GM12878 (cell line): ENCODE results near the gene PRR5. TPM values are rescaled to one million over a fixed set of nuclear protein-coding genes. Genes with fewer than 3 reads are reported as not detected.

Source experiments
- ATAC-seq: fragments of 200-7000 bp; cut with Tn5 transposase; 3 replicates; pipeline ENCODE4 v1.9.1; 2020; ENCODE audit warnings: mild to moderate bottlenecking, moderate library complexity
- BruUV-seq: library from RNA; stranded (reverse); fragments of 400-500 nt; replicated peaks from 2 replicates; lab custom pipeline; 2021; lab: Mats Ljungman, UMichigan
- CTCF ChIA-PET: fragments of 300-600 bp; sonication (Branson Sonifier 250); formaldehyde crosslinking; extraction: SDS; loops from one replicate; lab custom pipeline; 2021; ENCODE audit warnings: inconsistent platforms; lab: Yijun Ruan, JAX
- POLR2A ChIA-PET: fragments of 350-600 bp; formaldehyde crosslinking; extraction: SDS; loops from one replicate; lab custom pipeline; 2021; ENCODE audit warnings: inconsistent platforms; lab: Charles Lee
- RAD21 ChIA-PET: fragments of 300-600 bp; sonication (Branson Sonifier 250); formaldehyde crosslinking; loops from one replicate; lab custom pipeline; 2023; ENCODE audit warnings: antibody characterized with exemption; ENCODE audit not compliant: unreplicated experiment; lab: Charles Lee
- SMC1A ChIA-PET: fragments of 300-600 bp; sonication (Branson Sonifier 250); formaldehyde crosslinking; loops from one replicate; lab custom pipeline; 2023; ENCODE audit not compliant: unreplicated experiment, uncharacterized antibody; lab: Charles Lee
- DNase-seq: peaks from one replicate; pipeline ENCODE4 v3.0.0-alpha.2; 2011; ENCODE audit warnings: low read depth, low spot score
- FAIRE-seq: peaks from 3 replicates; lab custom pipeline; 2011; peaks lifted over from hg19 to GRCh38; lab: Jason Lieb, UNC
- H2AFZ ChIP-seq: 2 replicates; pipeline ENCODE4 v1.6.0; 2011; ENCODE audit warnings: low read depth, low read length, control low read depth; ENCODE audit not compliant: control insufficient read depth
- H3K27ac ChIP-seq: 2 replicates; pipeline ENCODE4 v1.5.1; 2011; ENCODE audit warnings: control low read depth; ENCODE audit not compliant: control insufficient read depth, insufficient read depth
- H3K27me3 ChIP-seq, 2 experiments: replicated peaks in 1 of 2; 2 replicates each; pipeline versions ENCODE4 v1.6.0 to v1.6.1; 2011; ENCODE audit warnings: low read length in 1 of 2; ENCODE audit not compliant: control insufficient read depth in 2 of 2, insufficient read depth in 2 of 2
- H3K36me3 ChIP-seq, 2 experiments: 2 replicates each; pipeline ENCODE4 v1.5.1; 2011; ENCODE audit warnings: low read length in 1 of 2; ENCODE audit not compliant: control insufficient read depth in 2 of 2, insufficient read depth in 2 of 2
- H3K4me1 ChIP-seq: 2 replicates; pipeline ENCODE4 v1.6.1; 2011; ENCODE audit warnings: mild to moderate bottlenecking, low read length, moderate library complexity, mixed read lengths; ENCODE audit not compliant: control insufficient read depth, insufficient read depth
- H3K4me2 ChIP-seq: 2 replicates; pipeline ENCODE4 v1.6.0; 2011; ENCODE audit warnings: control low read depth; ENCODE audit not compliant: control insufficient read depth, insufficient read depth
- H3K4me3 ChIP-seq: fragments of 200-600 bp; sonication (generic); 2 replicates; pipeline ENCODE4 v1.5.1; 2016
- H3K79me2 ChIP-seq: 2 replicates; pipeline ENCODE4 v1.6.0; 2011; ENCODE audit warnings: low read length; ENCODE audit not compliant: control insufficient read depth, insufficient read depth
- H3K9ac ChIP-seq: 2 replicates; pipeline ENCODE4 v1.8.0; 2011; ENCODE audit warnings: low read length, control low read depth, mixed read lengths; ENCODE audit not compliant: control insufficient read depth, insufficient read depth
- H3K9me3 ChIP-seq: replicated peaks from 3 replicates; pipeline ENCODE4 v1.5.1; 2011; ENCODE audit warnings: mild to moderate bottlenecking, low read length; ENCODE audit not compliant: control insufficient read depth, insufficient read depth
- H4K20me1 ChIP-seq: 2 replicates; pipeline ENCODE4 v1.6.0; 2011; ENCODE audit not compliant: control insufficient read depth, insufficient read depth
- ATF7 ChIP-seq: fragments of 450-650 bp; IDR thresholded peaks from 2 replicates; pipeline ENCODE4 v1.6.1; 2016; ENCODE audit warnings: low read depth, mild to moderate bottlenecking
- CEBPB ChIP-seq, 2 experiments: fragments of 150-350 bp in 1 of 2; IDR thresholded peaks; 2 replicates each; pipeline ENCODE4 v1.6.1; 2012 to 2014; ENCODE audit warnings: low read depth in 2 of 2, low read length in 2 of 2, borderline replicate concordance in 1 of 2, inconsistent platforms in 1 of 2
- RFX5 ChIP-seq: IDR thresholded peaks from 2 replicates; pipeline ENCODE4 v1.6.1; 2011; ENCODE audit warnings: low read depth, low read length, improper control_type of control experiment
- TBL1XR1 ChIP-seq: IDR thresholded peaks from 2 replicates; pipeline ENCODE4 v1.6.1; 2012; ENCODE audit warnings: low read depth, low read length, improper control_type of control experiment
- YBX1 ChIP-seq: fragments of 450-650 bp; IDR thresholded peaks from 2 replicates; pipeline ENCODE4 v1.6.1; 2016; ENCODE audit warnings: antibody characterized with exemption
- ZNF207 ChIP-seq: fragments of 450-650 bp; IDR thresholded peaks from 2 replicates; pipeline ENCODE4 v1.6.1; 2014; ENCODE audit warnings: antibody characterized with exemption, mild to moderate bottlenecking, borderline replicate concordance
- ZNF384 ChIP-seq: IDR thresholded peaks from 2 replicates; pipeline ENCODE4 v1.6.1; 2012; ENCODE audit warnings: low read depth, mild to moderate bottlenecking, low read length, improper control_type of control experiment, borderline replicate concordance
- ZSCAN29 ChIP-seq: fragments of 450-650 bp; IDR thresholded peaks from 2 replicates; pipeline ENCODE4 v1.6.1; 2017; ENCODE audit warnings: mild to moderate bottlenecking, moderate library complexity
- ZZZ3 ChIP-seq: IDR thresholded peaks from 2 replicates; pipeline ENCODE4 v1.6.1; 2011; ENCODE audit warnings: low read depth; ENCODE audit not compliant: control insufficient read depth, insufficient read length
- WGBS: methylation state at CpG from one replicate; pipeline ENCODE4 v1.1.6; 2016; ENCODE audit warnings: low lambda C conversion rate; ENCODE audit not compliant: insufficient replicate concordance, insufficient coverage; ENCODE audit errors: missing lambda C conversion rate; 5-methylcytosine and 5-hydroxymethylcytosine counted together
- in situ Hi-C: fragments of 300-500 bp; cut with MboI; formaldehyde crosslinking; loops from 9 replicates; pipeline ENCODE4 v1.14.3; 2018; ENCODE audit warnings: mixed read lengths
- intact Hi-C: fragments of 100-400 bp; cut with micrococcal nuclease; formaldehyde crosslinking; loops from one replicate; pipeline ENCODE4 v1.14.2; 2022; ENCODE audit not compliant: unreplicated experiment
- polyA plus RNA-seq, 11 experiments: library from polyadenylated mRNA; depleted of rRNA in 4 of 11; unstranded in 6 of 11; stranded (reverse) in 5 of 11; fragments of >200 nt; fragmentation: Nextera tagmentation in 4 of 11; fragmentation: Illumina TruSeq in 1 of 11; extraction: Ambion mirVana in 4 of 11; extraction: Trizol in 1 of 11; gene quantifications; 1 replicate in 1 of 11; 2 replicates in 10 of 11; pipeline versions ENCODE4 v1.2.1 to v1.2.3, GENCODE V29; 2011 to 2016; ENCODE audit warnings: inconsistent platforms in 2 of 11, missing spikeins in 2 of 11, low read depth in 1 of 11
- total RNA-seq, 4 experiments: library from RNA; depleted of rRNA in 3 of 4; stranded (reverse); fragments of >200 nt in 3 of 4; fragmentation: Illumina TruSeq in 1 of 4; extraction: Trizol in 1 of 4; gene quantifications; 2 replicates each; pipeline versions ENCODE4 v1.2.1 to v1.2.3, GENCODE V29; 2013 to 2021
- TF ChIP-seq, protein P1 (sequence below): fragments of 150-350 bp; IDR thresholded peaks from 2 replicates; pipeline ENCODE4 v1.6.1; 2014; ENCODE audit warnings: mild to moderate bottlenecking, low read depth, low read length
- TF ChIP-seq, protein P2 (sequence below): IDR thresholded peaks from 2 replicates; pipeline ENCODE4 v1.6.1; 2011; ENCODE audit warnings: borderline replicate concordance, low read depth, mild to moderate bottlenecking, moderate library complexity, mixed read lengths, low read length; ENCODE audit not compliant: insufficient read depth; ENCODE audit errors: extremely low read length

Gene PRR5
- total and polyA plus RNA-seq, 10 of the 15 experiments (the other 5 are each of a cell fraction or from before 2014, with no cell fraction given): 0.03 to 9.4 (median 1.5) TPM

- intact Hi-C loops (no loop called here), in situ Hi-C loops (loop anchor here (5.0 kb wide), 1 partner anchor 40 kb away; no protein-coding TSS in a partner anchor)
- H3K36me3 ChIP-seq: no peaks in the 10 kb centered on the region
- no peak overlapping the region for H3K27ac ChIP-seq
- no peaks in the 10 kb centered on the region for H3K27me3 ChIP-seq
- 46% methylated on average over 28 of the region's 32 CpGs for whole genome bisulfite sequencing
- ChIA-PET POLR2A (no interaction called here), CTCF (no interaction called here), SMC1A (no interaction called here), RAD21 (no interaction called here)
- no peak overlapping the region for H3K9ac ChIP-seq
- H3K4me2 ChIP-seq: no peak overlapping the region
- TF ChIP-seq TBL1XR1 (no peak), ZNF384 (no peak), CEBPB (IDR thresholded peaks at IDR 0.05; ENCODE audit: borderline replicate concordance in 1 of 2, low read depth in 2 of 2, low read length in 2 of 2) (no peak), YBX1 (no peak), ZNF207 (no peak), RFX5 (no peak), ZSCAN29 (no peak), ATF7 (no peak), ZZZ3 (no peak)
- TF ChIP-seq, protein P1, sequence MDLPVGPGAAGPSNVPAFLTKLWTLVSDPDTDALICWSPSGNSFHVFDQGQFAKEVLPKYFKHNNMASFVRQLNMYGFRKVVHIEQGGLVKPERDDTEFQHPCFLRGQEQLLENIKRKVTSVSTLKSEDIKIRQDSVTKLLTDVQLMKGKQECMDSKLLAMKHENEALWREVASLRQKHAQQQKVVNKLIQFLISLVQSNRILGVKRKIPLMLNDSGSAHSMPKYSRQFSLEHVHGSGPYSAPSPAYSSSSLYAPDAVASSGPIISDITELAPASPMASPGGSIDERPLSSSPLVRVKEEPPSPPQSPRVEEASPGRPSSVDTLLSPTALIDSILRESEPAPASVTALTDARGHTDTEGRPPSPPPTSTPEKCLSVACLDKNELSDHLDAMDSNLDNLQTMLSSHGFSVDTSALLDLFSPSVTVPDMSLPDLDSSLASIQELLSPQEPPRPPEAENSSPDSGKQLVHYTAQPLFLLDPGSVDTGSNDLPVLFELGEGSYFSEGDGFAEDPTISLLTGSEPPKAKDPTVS: no peak
- TF ChIP-seq, protein P2, sequence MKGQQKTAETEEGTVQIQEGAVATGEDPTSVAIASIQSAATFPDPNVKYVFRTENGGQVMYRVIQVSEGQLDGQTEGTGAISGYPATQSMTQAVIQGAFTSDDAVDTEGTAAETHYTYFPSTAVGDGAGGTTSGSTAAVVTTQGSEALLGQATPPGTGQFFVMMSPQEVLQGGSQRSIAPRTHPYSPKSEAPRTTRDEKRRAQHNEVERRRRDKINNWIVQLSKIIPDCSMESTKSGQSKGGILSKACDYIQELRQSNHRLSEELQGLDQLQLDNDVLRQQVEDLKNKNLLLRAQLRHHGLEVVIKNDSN: no peak
- H3K79me2 ChIP-seq: no peaks in the 10 kb centered on the region
- no peak for FAIRE-seq
- ATAC-seq: no peak
- H3K4me1 ChIP-seq: no peaks in the 10 kb centered on the region
- H2AFZ ChIP-seq: no peak overlapping the region
- H4K20me1 ChIP-seq: no peaks in the 10 kb centered on the region
- BruUV-seq: TSS peak; percentile 23
- no peak for DNase-seq
- no peak overlapping the region for H3K4me3 ChIP-seq
- no peaks in the 10 kb centered on the region for H3K9me3 ChIP-seq
These were observed 35.7 kb downstream of the PRR5 start for GRCh38 chr22:44737406-44738346.
